ENCODE data around the gene KCNAB2. TPM values are rescaled to one million over a fixed set of nuclear protein-coding genes. Genes with fewer than 3 reads are reported as not detected.

The KCNAB2 gene
- polyA plus RNA-seq, 1 of the 3 experiments (the other 2 are of a cell fraction): 7.6 TPM

GRCh38 chr1:6025269-6026094 is 20.2 kb upstream of the KCNAB2 start:
- Histone ChIP-seq H3K27me3 (ENCODE audit: insufficient read depth) (no peaks in the 10 kb centered on the region), H2AFZ (ENCODE audit: low read depth) (no peak overlapping the region), H3K4me2 (no peak overlapping the region), H3K36me3 (replicated peaks in 1 of 2; ENCODE audit: control insufficient read depth in 1 of 2, insufficient read depth in 2 of 2, low read length in 1 of 2) (no peaks in the 10 kb centered on the region), H3K4me1 (ENCODE audit: control insufficient read depth in 1 of 2, insufficient read depth in 2 of 2, low read depth in 1 of 2, low read length in 1 of 2) (no peaks in the 10 kb centered on the region; a peak in 1 of 4 replicates), H3K27ac (ENCODE audit: low read depth in 2 of 2, low read length in 1 of 2) (no peak overlapping the region), H3K9me3 (no peaks in the 10 kb centered on the region), H3K79me2 (ENCODE audit: insufficient read depth) (no peaks in the 10 kb centered on the region), H4K20me1 (ENCODE audit: insufficient read depth) (no peaks in the 10 kb centered on the region), H3K9me2 (no peaks in the 10 kb centered on the region), H3K9ac (no peak overlapping the region), H3F3A (replicated peaks; ENCODE audit: insufficient read depth) (no peaks in the 10 kb centered on the region), H3K4me3 (ENCODE audit: low read depth in 2 of 2, low read length in 1 of 2) (no peak overlapping the region)
- DNase-seq: no peak
- ChIA-PET CTCF (interaction anchor here (1.2 to 2.8 kb wide), 4 partner anchors 9 to 28 kb away, joined by 4 to 20 read pairs (median 6); no protein-coding TSS in a partner anchor), POLR2A (interaction anchor here (1.4 kb wide), 1 partner anchor 9 kb away, joined by 3 read pairs; no protein-coding TSS in a partner anchor)
- 71% methylated on average over 18 of the region's 29 CpGs for WGBS (ENCODE audit: low lambda C conversion rate)
- TF ChIP-seq NRF1 (IDR thresholded peaks at IDR 0.05; ENCODE audit: low read depth, low read length) (no peak), POLR2AphosphoS5 (IDR thresholded peaks at IDR 0.05; ENCODE audit: low read depth, low read length) (no peak), FOXJ3 (CRISPR knock-in tag; IDR thresholded peaks at IDR 0.05) (no peak), GATA2 (CRISPR knock-in tag; IDR thresholded peaks at IDR 0.05) (no peak), JUND (IDR thresholded peaks at IDR 0.05) (no peak), SMC3 (IDR thresholded peaks at IDR 0.05; ENCODE audit: low read depth, low read length) (no peak), RAD21 (IDR thresholded peaks at IDR 0.05; ENCODE audit: low read length) (no peak), NFIC (IDR thresholded peaks at IDR 0.05; ENCODE audit: borderline replicate concordance) (no peak), RXRA (IDR thresholded peaks at IDR 0.05; ENCODE audit: borderline replicate concordance, low read depth) (no peak), USF1 (IDR thresholded peaks at IDR 0.05; ENCODE audit: borderline replicate concordance, low read depth) (no peak), CTCF (IDR thresholded peaks at IDR 0.05) (no peak), MEF2A (IDR thresholded peaks at IDR 0.05; ENCODE audit: borderline replicate concordance, low read depth) (no peak), MXI1 (IDR thresholded peaks at IDR 0.05; ENCODE audit: low read depth, low read length) (no peak), RFX5 (IDR thresholded peaks at IDR 0.05; ENCODE audit: low read length) (no peak)
